Measurements from ENCODE around the gene STK38. TPM values are rescaled to one million over a fixed set of nuclear protein-coding genes. Genes with fewer than 3 reads are reported as not detected.

STK38 gene
- total RNA-seq, 1 experiment from 2014 or later, result 53.3 TPM

- TF ChIP-seq EZH2 (IDR thresholded peaks at IDR 0.05; ENCODE audit: low read depth), result no peak
- TF ChIP-seq CTCF (conservative IDR thresholded peaks at IDR 0.05), result no peak
- no TSS peak for BruUV-seq (replicated peaks)
- H2AFZ ChIP-seq, result no peak overlapping the region
- H3K9me2 ChIP-seq (ENCODE audit: insufficient read depth), result no peaks in the 10 kb centered on the region
- H3K36me3 ChIP-seq (ENCODE audit: low read depth), result peaks cover 5% of the 10 kb centered on the region; the same call in 1 of the 2 replicates
- H3K27ac ChIP-seq, result no peak overlapping the region
- peaks cover 69% of the 10 kb centered on the region for H3K79me2 ChIP-seq (ENCODE audit: low read depth)
- no peak overlapping the region for H3K4me2 ChIP-seq
- H3K4me1 ChIP-seq (replicated peaks; ENCODE audit: insufficient read depth), result no peaks in the 10 kb centered on the region
- H3K27me3 ChIP-seq (ENCODE audit: insufficient read depth, low read depth), result no peaks in the 10 kb centered on the region
- peaks cover 13% of the 10 kb centered on the region; the same call in 1 of the 2 replicates for H3F3A ChIP-seq (ENCODE audit: insufficient read depth, low read depth)
- no peaks in the 10 kb centered on the region for H3K9me3 ChIP-seq (ENCODE audit: insufficient read depth, low read depth)
- DNase-seq, result no peak
- intact Hi-C loops (cut with micrococcal nuclease; ENCODE audit: unreplicated experiment), result no loop called here
- H4K20me1 ChIP-seq (ENCODE audit: insufficient read depth), result peaks cover 10% of the 10 kb centered on the region
- POLR2A ChIA-PET (ENCODE audit: unreplicated experiment), result no interaction called here
- H3K4me3 ChIP-seq, result no peak overlapping the region
- CTCF ChIA-PET, result no interaction called here
These were observed 79.7 kb downstream of the STK38 start for GRCh38 chr6:36467625-36468024.

- TF ChIP-seq EZH2 (IDR thresholded peaks at IDR 0.05; ENCODE audit: low read depth) (no peak), CTCF (conservative IDR thresholded peaks at IDR 0.05) (no peak)
These were observed 83.0 kb downstream of the STK38 start for GRCh38 chr6:36464233-36464632.

GRCh38 chr6:36463676-36464075 is 83.6 kb downstream of the STK38 start:
- ChIA-PET CTCF (no interaction called here), POLR2A (ENCODE audit: unreplicated experiment) (interaction anchor here (0.6 to 0.9 kb wide), 2 partner anchors 40 to 129 kb away, joined by 5 to 6 read pairs; no protein-coding TSS in a partner anchor)
- H3K27me3 ChIP-seq (ENCODE audit: insufficient read depth, low read depth), result no peaks in the 10 kb centered on the region
- peaks cover 7% of the 10 kb centered on the region; the same call in 1 of the 2 replicates for H3F3A ChIP-seq (ENCODE audit: insufficient read depth, low read depth)
- no peaks in the 10 kb centered on the region for H3K36me3 ChIP-seq (ENCODE audit: low read depth)
- no peak for DNase-seq
- no TSS peak for BruUV-seq (replicated peaks)
- H4K20me1 ChIP-seq (ENCODE audit: insufficient read depth), result peaks cover 6% of the 10 kb centered on the region; the same call in 1 of the 2 replicates
- H3K9me3 ChIP-seq (ENCODE audit: insufficient read depth, low read depth), result no peaks in the 10 kb centered on the region
- H2AFZ ChIP-seq, result no peak overlapping the region
- H3K4me3 ChIP-seq, result no peak overlapping the region
- no peak overlapping the region for H3K4me2 ChIP-seq
- no peaks in the 10 kb centered on the region for H3K9me2 ChIP-seq (ENCODE audit: insufficient read depth)
- intact Hi-C loops (cut with micrococcal nuclease; ENCODE audit: unreplicated experiment), result no loop called here
- peaks cover 84% of the 10 kb centered on the region for H3K79me2 ChIP-seq (ENCODE audit: low read depth)
- H3K27ac ChIP-seq, result no peak overlapping the region
- TF ChIP-seq CTCF (conservative IDR thresholded peaks at IDR 0.05) (no peak), EZH2 (IDR thresholded peaks at IDR 0.05; ENCODE audit: low read depth) (no peak)
- H3K4me1 ChIP-seq (replicated peaks; ENCODE audit: insufficient read depth), result no peaks in the 10 kb centered on the region

More at GRCh38 chr6:36464233-36464632, 83.0 kb downstream of the STK38 start:
- Histone ChIP-seq H3K79me2 (ENCODE audit: low read depth) (peaks cover 86% of the 10 kb centered on the region), H3K27ac (no peak overlapping the region), H3K4me1 (replicated peaks; ENCODE audit: insufficient read depth) (no peaks in the 10 kb centered on the region), H2AFZ (no peak overlapping the region), H3K4me3 (no peak overlapping the region), H4K20me1 (ENCODE audit: insufficient read depth) (peaks cover 9% of the 10 kb centered on the region), H3F3A (ENCODE audit: insufficient read depth, low read depth) (peaks cover 7% of the 10 kb centered on the region; the same call in 1 of the 2 replicates), H3K27me3 (ENCODE audit: insufficient read depth, low read depth) (no peaks in the 10 kb centered on the region), H3K9me2 (ENCODE audit: insufficient read depth) (no peaks in the 10 kb centered on the region), H3K4me2 (no peak overlapping the region), H3K9me3 (ENCODE audit: insufficient read depth, low read depth) (no peaks in the 10 kb centered on the region), H3K36me3 (ENCODE audit: low read depth) (no peaks in the 10 kb centered on the region)
- ChIA-PET POLR2A (ENCODE audit: unreplicated experiment) (no interaction called here), CTCF (no interaction called here)
- DNase-seq, result no peak
- intact Hi-C loops (cut with micrococcal nuclease; ENCODE audit: unreplicated experiment), result no loop called here
- no TSS peak for BruUV-seq (replicated peaks)
